Measurements from ENCODE around the gene ITGBL1. TPM values are rescaled to one million over a fixed set of nuclear protein-coding genes. Genes with fewer than 3 reads are reported as not detected.

Gene ITGBL1
- total and polyA plus RNA-seq, 2 of the 13 experiments (the other 11 are each of a cell fraction or from before 2014, with no cell fraction given), result 0.02 TPM; not detected in 1

DNA sequence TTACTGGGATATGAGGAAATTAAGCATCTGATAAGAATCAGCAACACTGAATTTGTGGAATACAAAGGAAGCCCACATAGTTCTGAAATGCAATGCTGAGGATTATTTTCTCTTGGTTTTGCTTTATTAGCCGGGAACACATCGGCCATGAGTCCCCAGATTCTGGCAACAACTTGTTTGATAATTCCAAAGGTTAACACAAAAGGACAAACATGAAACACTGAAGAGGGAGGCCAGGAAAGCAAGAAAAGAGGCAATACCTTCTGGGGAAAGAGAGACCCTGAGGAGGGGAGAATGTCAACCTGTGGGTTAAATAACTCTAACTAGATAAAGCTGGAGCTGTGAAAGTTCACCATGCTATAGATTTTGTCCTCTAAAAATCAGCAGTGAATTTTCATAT is 285.9 kb downstream of the ITGBL1 start:
- POLR2A ChIA-PET, result no interaction called here
- in situ Hi-C loops (cut with HindIII; ENCODE audit: extremely low pct_ligation_motif_present, low pct_unique_long_range_greater_than_20kb), result no loop called here
- CTCF ChIA-PET (ENCODE audit: low intra/inter-chr PET ratio, low total read pairs), result no interaction called here
- Histone ChIP-seq H3K27me3 (ENCODE audit: control insufficient read depth in 1 of 2, insufficient read depth in 2 of 2, low read length in 2 of 2) (no peaks in the 10 kb centered on the region), H4K20me1 (ENCODE audit: insufficient read depth, low read length) (no peaks in the 10 kb centered on the region), H3K4me3 (replicated peaks in 1 of 3; ENCODE audit: insufficient read depth in 1 of 3, low read depth in 2 of 3, low read length in 3 of 3) (no peak overlapping the region), H3K4me1 (ENCODE audit: insufficient read depth, low read length) (peaks cover 13% of the 10 kb centered on the region; the same call in 1 of the 2 replicates), H2AFZ (ENCODE audit: low read length) (no peak overlapping the region), H3K9ac (ENCODE audit: insufficient read depth, low read depth, low read length) (no peak overlapping the region), H3K79me2 (ENCODE audit: insufficient read depth, low read length) (no peaks in the 10 kb centered on the region), H3K9me3 (ENCODE audit: low read length) (no peaks in the 10 kb centered on the region), H3K27ac (ENCODE audit: extremely low read length, insufficient read depth, low read length) (no peak overlapping the region), H3K36me3 (replicated peaks in 1 of 2; ENCODE audit: control insufficient read depth in 1 of 2, insufficient read depth in 2 of 2, low read length in 2 of 2) (no peaks in the 10 kb centered on the region), H3K4me2 (ENCODE audit: low read depth, low read length) (no peak overlapping the region)
- TF ChIP-seq SSRP1 (CRISPR knock-in tag; IDR thresholded peaks at IDR 0.05) (no peak), MED1 (CRISPR knock-in tag; IDR thresholded peaks at IDR 0.05) (no peak), ZNF274 (CRISPR knock-in tag; IDR thresholded peaks at IDR 0.05) (no peak), PITX1 (CRISPR knock-in tag; IDR thresholded peaks at IDR 0.05) (no peak), ZFP90 (CRISPR knock-in tag; IDR thresholded peaks at IDR 0.05; ENCODE audit: borderline replicate concordance) (no peak), ZNF570 (CRISPR knock-in tag; IDR thresholded peaks at IDR 0.05; ENCODE audit: borderline replicate concordance) (no peak)
- no peak for ATAC-seq
- BruUV-seq (replicated peaks), result no TSS peak
- intact Hi-C loops (cut with micrococcal nuclease; ENCODE audit: unreplicated experiment), result no loop called here
- FAIRE-seq, result no peak
- DNase-seq (ENCODE audit: low spot score), result no peak
- 0% methylated on average over 2 of the region's 2 CpGs for WGBS (ENCODE audit: low lambda C conversion rate)

DNA sequence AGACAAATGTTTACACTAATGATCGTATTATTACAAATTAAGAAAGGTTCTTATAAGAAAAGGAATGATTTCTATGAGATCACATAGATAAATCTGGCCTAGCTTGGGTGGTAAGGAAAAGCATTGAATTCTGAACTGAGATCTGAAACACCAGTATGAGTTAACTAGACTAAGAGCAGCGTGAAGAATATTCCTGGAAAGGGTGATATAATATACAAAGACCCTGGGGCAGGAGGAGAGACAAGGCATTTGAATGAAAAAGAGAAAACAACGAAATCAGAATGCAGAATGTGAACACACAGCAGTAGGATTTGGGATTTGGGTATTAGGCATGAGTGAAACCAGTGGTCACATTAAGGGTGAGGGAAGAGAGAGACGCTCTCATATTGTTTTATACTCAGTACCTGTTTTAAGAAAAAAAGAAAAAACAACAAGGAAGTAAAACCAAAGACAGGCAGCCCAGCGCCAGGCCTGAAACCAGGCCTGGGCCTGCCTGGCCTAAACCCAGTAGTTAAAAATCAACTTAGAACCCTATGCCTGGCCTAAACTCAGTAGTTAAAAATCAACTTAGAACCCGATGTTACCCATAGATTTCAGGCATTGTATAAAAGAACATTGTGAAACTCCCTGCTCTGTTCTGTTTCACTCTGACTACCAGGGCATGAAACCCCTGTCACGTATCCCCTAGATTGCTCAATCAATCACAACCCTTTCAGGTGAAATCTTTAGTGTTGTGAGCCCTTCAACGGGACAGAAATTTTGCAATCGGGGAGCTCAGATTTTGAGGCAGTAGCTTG is 287.1 kb downstream of the ITGBL1 start:
- Histone ChIP-seq H3K4me3 (replicated peaks in 1 of 3; ENCODE audit: insufficient read depth in 1 of 3, low read depth in 2 of 3, low read length in 3 of 3) (no peak overlapping the region), H3K4me1 (ENCODE audit: insufficient read depth, low read length) (peaks cover 13% of the 10 kb centered on the region; the same call in 1 of the 2 replicates), H4K20me1 (ENCODE audit: insufficient read depth, low read length) (no peaks in the 10 kb centered on the region), H3K9ac (ENCODE audit: insufficient read depth, low read depth, low read length) (no peak overlapping the region), H3K9me3 (ENCODE audit: low read length) (no peaks in the 10 kb centered on the region), H2AFZ (ENCODE audit: low read length) (no peak overlapping the region), H3K27ac (ENCODE audit: extremely low read length, insufficient read depth, low read length) (no peak overlapping the region), H3K79me2 (ENCODE audit: insufficient read depth, low read length) (no peaks in the 10 kb centered on the region), H3K36me3 (replicated peaks in 1 of 2; ENCODE audit: control insufficient read depth in 1 of 2, insufficient read depth in 2 of 2, low read length in 2 of 2) (no peaks in the 10 kb centered on the region), H3K4me2 (ENCODE audit: low read depth, low read length) (peak overlapping the region; percentile 21), H3K27me3 (ENCODE audit: control insufficient read depth in 1 of 2, insufficient read depth in 2 of 2, low read length in 2 of 2) (no peaks in the 10 kb centered on the region)
- in situ Hi-C loops (cut with HindIII; ENCODE audit: extremely low pct_ligation_motif_present, low pct_unique_long_range_greater_than_20kb) (no loop called here), intact Hi-C loops (cut with micrococcal nuclease; ENCODE audit: unreplicated experiment) (no loop called here)
- BruUV-seq (replicated peaks), result no TSS peak
- WGBS (ENCODE audit: low lambda C conversion rate), result 4% methylated on average over 9 of the region's 9 CpGs
- CTCF ChIA-PET (ENCODE audit: low intra/inter-chr PET ratio, low total read pairs), result no interaction called here
- no peak for FAIRE-seq
- POLR2A ChIA-PET, result no interaction called here
- peak; percentile 4 for DNase-seq (ENCODE audit: low spot score)
- ATAC-seq, result peak; percentile 64
- TF ChIP-seq SOX13 (IDR thresholded peaks at IDR 0.05) (no peak), SOX13 (CRISPR knock-in tag; conservative IDR thresholded peaks at IDR 0.05 in 1 of 2, IDR thresholded peaks at IDR 0.05 in 1 of 2) (peak in 1 of 2 experiments; percentile 22; a peak in 1 of 4 replicates)
- TF ChIP-seq, protein P1, sequence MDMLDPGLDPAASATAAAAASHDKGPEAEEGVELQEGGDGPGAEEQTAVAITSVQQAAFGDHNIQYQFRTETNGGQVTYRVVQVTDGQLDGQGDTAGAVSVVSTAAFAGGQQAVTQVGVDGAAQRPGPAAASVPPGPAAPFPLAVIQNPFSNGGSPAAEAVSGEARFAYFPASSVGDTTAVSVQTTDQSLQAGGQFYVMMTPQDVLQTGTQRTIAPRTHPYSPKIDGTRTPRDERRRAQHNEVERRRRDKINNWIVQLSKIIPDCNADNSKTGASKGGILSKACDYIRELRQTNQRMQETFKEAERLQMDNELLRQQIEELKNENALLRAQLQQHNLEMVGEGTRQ (IDR thresholded peaks at IDR 0.05; ENCODE audit: low read depth, low read length), result no peak
- TF ChIP-seq, protein P1 (CRISPR knock-in tag; IDR thresholded peaks at IDR 0.05; ENCODE audit: borderline replicate concordance), result no peak
- TF ChIP-seq, protein P2, sequence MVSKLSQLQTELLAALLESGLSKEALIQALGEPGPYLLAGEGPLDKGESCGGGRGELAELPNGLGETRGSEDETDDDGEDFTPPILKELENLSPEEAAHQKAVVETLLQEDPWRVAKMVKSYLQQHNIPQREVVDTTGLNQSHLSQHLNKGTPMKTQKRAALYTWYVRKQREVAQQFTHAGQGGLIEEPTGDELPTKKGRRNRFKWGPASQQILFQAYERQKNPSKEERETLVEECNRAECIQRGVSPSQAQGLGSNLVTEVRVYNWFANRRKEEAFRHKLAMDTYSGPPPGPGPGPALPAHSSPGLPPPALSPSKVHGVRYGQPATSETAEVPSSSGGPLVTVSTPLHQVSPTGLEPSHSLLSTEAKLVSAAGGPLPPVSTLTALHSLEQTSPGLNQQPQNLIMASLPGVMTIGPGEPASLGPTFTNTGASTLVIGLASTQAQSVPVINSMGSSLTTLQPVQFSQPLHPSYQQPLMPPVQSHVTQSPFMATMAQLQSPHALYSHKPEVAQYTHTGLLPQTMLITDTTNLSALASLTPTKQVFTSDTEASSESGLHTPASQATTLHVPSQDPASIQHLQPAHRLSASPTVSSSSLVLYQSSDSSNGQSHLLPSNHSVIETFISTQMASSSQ (IDR thresholded peaks at IDR 0.05; ENCODE audit: low read depth), result peak; percentile 20; the same call in 1 of the 2 replicates
- TF ChIP-seq, protein P2 (CRISPR knock-in tag; IDR thresholded peaks at IDR 0.05; ENCODE audit: borderline replicate concordance), result no peak

All from HepG2 (cell line).